Measurements from ENCODE around the gene STUM. TPM values are rescaled to one million over a fixed set of nuclear protein-coding genes. Genes with fewer than 3 reads are reported as not detected.

The STUM gene
- total and polyA plus RNA-seq, 10 of the 15 experiments (the other 5 are each of a cell fraction or from before 2014, with no cell fraction given): under 0.01 to 0.15 (median 0.09) TPM; not detected in 5

- Histone ChIP-seq H3K4me2 (ENCODE audit: control insufficient read depth, insufficient read depth) (no peak overlapping the region), H3K27ac (ENCODE audit: control insufficient read depth, insufficient read depth) (no peak overlapping the region), H2AFZ (ENCODE audit: control insufficient read depth, low read depth, low read length) (no peak overlapping the region), H3K79me2 (ENCODE audit: control insufficient read depth, insufficient read depth, low read length) (no peaks in the 10 kb centered on the region), H3K27me3 (replicated peaks in 1 of 2; ENCODE audit: control insufficient read depth in 2 of 2, insufficient read depth in 2 of 2, low read length in 1 of 2) (peaks cover 0 to 1% of the 10 kb centered on the region in 2 experiments; a peak in 3 of 4 replicates), H3K36me3 (ENCODE audit: control insufficient read depth in 2 of 2, insufficient read depth in 2 of 2, low read length in 1 of 2) (no peaks in the 10 kb centered on the region), H4K20me1 (ENCODE audit: control insufficient read depth, insufficient read depth) (no peaks in the 10 kb centered on the region), H3K9me3 (replicated peaks; ENCODE audit: control insufficient read depth, insufficient read depth, low read length) (no peaks in the 10 kb centered on the region), H3K4me1 (ENCODE audit: control insufficient read depth, insufficient read depth, low read length) (no peaks in the 10 kb centered on the region), H3K9ac (ENCODE audit: control insufficient read depth, insufficient read depth, low read length) (no peak overlapping the region), H3K4me3 (no peak overlapping the region)
- ChIA-PET RAD21 (ENCODE audit: unreplicated experiment) (no interaction called here), CTCF (interaction anchor here (1.0 to 1.7 kb wide), 4 partner anchors 63 to 253 kb away, joined by 3 to 9 read pairs (median 5); no protein-coding TSS in a partner anchor), POLR2A (no interaction called here), SMC1A (ENCODE audit: uncharacterized antibody, unreplicated experiment) (interaction anchor here (1.1 to 2.2 kb wide), 2 partner anchors 185 to 463 kb away, joined by 3 to 8 read pairs; no protein-coding TSS in a partner anchor)
- 27% methylated on average over 11 of the region's 11 CpGs for WGBS (ENCODE audit: insufficient coverage, insufficient replicate concordance, low lambda C conversion rate, missing lambda C conversion rate)
- TF ChIP-seq ZZZ3 (IDR thresholded peaks at IDR 0.05; ENCODE audit: control insufficient read depth, insufficient read length, low read depth): no peak
- no peak for TF ChIP-seq RELB (IDR thresholded peaks at IDR 0.05; ENCODE audit: low read depth)
- TF ChIP-seq MYC (IDR thresholded peaks at IDR 0.05; ENCODE audit: insufficient read depth, insufficient read length, insufficient replicate concordance, low read length, severe bottlenecking): no peak
- TF ChIP-seq CTCF (IDR thresholded peaks at IDR 0.05 in 2 of 3, conservative IDR thresholded peaks at IDR 0.05 in 1 of 3; ENCODE audit: control insufficient read depth in 2 of 3, extremely low read depth in 1 of 3, insufficient read depth in 1 of 3, low read depth in 3 of 3, low read length in 3 of 3): no peak
- no peak for TF ChIP-seq NFYB (IDR thresholded peaks at IDR 0.05; ENCODE audit: insufficient read depth, low read depth, low read length)
- TF ChIP-seq NBN (IDR thresholded peaks at IDR 0.05): no peak
- TF ChIP-seq EED (IDR thresholded peaks at IDR 0.05; ENCODE audit: low read depth): no peak
- no peak for TF ChIP-seq MYB (IDR thresholded peaks at IDR 0.05; ENCODE audit: borderline replicate concordance, low read depth, low read length)
- no peak for TF ChIP-seq HDAC6 (IDR thresholded peaks at IDR 0.05; ENCODE audit: unreplicated experiment)
- TF ChIP-seq GABPA (IDR thresholded peaks at IDR 0.05; ENCODE audit: low read depth): no peak
- no peak for ATAC-seq
- in situ Hi-C loops (cut with MboI) (no loop called here), intact Hi-C loops (cut with micrococcal nuclease; ENCODE audit: unreplicated experiment) (loop anchor here (5.0 to 10.0 kb wide), 2 partner anchors 63 to 485 kb away; partner anchors contain the start of gene STUM)
- no peak for DNase-seq (ENCODE audit: low read depth, low spot score)
- BruUV-seq (replicated peaks): no TSS peak
- no peak for FAIRE-seq
Observed at GRCh38 chr1:226609836-226610455, 61.4 kb downstream of the STUM start.
